Iris pigment epithelial cell (primary cell): ENCODE measurements around the gene FGF11.
A peak's percentile ranks its signal among the peaks of the same experiment; 100 is the strongest.

ENCODE experiments used
- DNase-seq: peaks from one replicate; pipeline ENCODE4 v3.0.0-alpha.2; 2011; ENCODE audit warnings: low read depth

Gene FGF11

GRCh38 chr17:7408252-7408727 lies 31.0 kb upstream of the FGF11 start:
- no peak for DNase-seq

GRCh38 chr17:7408863-7409262 lies 30.4 kb upstream of the FGF11 start:
- DNase-seq, result no peak

- DNase-seq, result no peak
These were observed 29.6 kb upstream of the FGF11 start for GRCh38 chr17:7409716-7410115.

GRCh38 chr17:7410634-7411426 lies 28.5 kb upstream of the FGF11 start:
- no peak for DNase-seq

- no peak for DNase-seq
These were observed 27.9 kb upstream of the FGF11 start for GRCh38 chr17:7411427-7411750.

- DNase-seq, result peak; percentile 59
These were observed 25.8 kb upstream of the FGF11 start for GRCh38 chr17:7413346-7413985.

- no peak for DNase-seq
These were observed 24.5 kb upstream of the FGF11 start for GRCh38 chr17:7414837-7415236.

- DNase-seq, result no peak
These were observed 23.5 kb upstream of the FGF11 start for GRCh38 chr17:7415784-7416183.

GRCh38 chr17:7416323-7416722 lies 23.0 kb upstream of the FGF11 start:
- no peak for DNase-seq

GRCh38 chr17:7417056-7417655 lies 22.2 kb upstream of the FGF11 start:
- DNase-seq, result no peak

GRCh38 chr17:7418472-7419152 lies 20.7 kb upstream of the FGF11 start:
- DNase-seq, result no peak

- DNase-seq, result no peak
These were observed 19.3 kb upstream of the FGF11 start, which contains the start of gene SPEM1 for GRCh38 chr17:7419819-7420610. Gene SPEM1, plus strand, starts transcription at chr17:7420324. Its CDS starts 61 bp downstream, at chr17:7420385.

- DNase-seq, result no peak
These were observed 18.1 kb upstream of the FGF11 start for GRCh38 chr17:7421186-7421585.

GRCh38 chr17:7423679-7424078 lies 15.6 kb upstream of the FGF11 start:
- DNase-seq, result no peak

- DNase-seq, result no peak
These were observed 14.0 kb upstream of the FGF11 start, which contains the start of gene SPEM2 for GRCh38 chr17:7425316-7425715. Gene SPEM2, plus strand, starts transcription at chr17:7425616. Its CDS starts 73 bp downstream, at chr17:7425689.

- no peak for DNase-seq
These were observed 13.6 kb upstream of the FGF11 start for GRCh38 chr17:7425756-7426155.

GRCh38 chr17:7426203-7426863 lies 13.0 kb upstream of the FGF11 start:
- DNase-seq, result no peak

GRCh38 chr17:7426896-7427489 lies 12.3 kb upstream of the FGF11 start:
- DNase-seq, result no peak

- no peak for DNase-seq
These were observed 11.8 kb upstream of the FGF11 start for GRCh38 chr17:7427549-7427948.

GRCh38 chr17:7428557-7428956 lies 10.8 kb upstream of the FGF11 start, which contains the start of gene SPEM3:
Gene SPEM3, plus strand, starts transcription at chr17:7428857. Its CDS starts 46 bp downstream, at chr17:7428903.
- no peak for DNase-seq

- DNase-seq, result no peak
These were observed 9.6 kb upstream of the FGF11 start for GRCh38 chr17:7429722-7430121.
